Astrocyte of the cerebellum (primary cell): ENCODE data around the gene CIT.

Source experiments
- DNase-seq: peaks from one replicate; pipeline ENCODE4 v3.0.0-alpha.2; 2011; ENCODE audit warnings: low read depth
- H3K4me3 ChIP-seq: 2 replicates; pipeline ENCODE4 v1.5.1; 2011; ENCODE audit warnings: mild to moderate bottlenecking, low read depth, low read length, moderate library complexity
- in situ Hi-C: cut with HindIII; loops from 2 replicates; pipeline ENCODE4 v1.10.0; 2017; ENCODE audit warnings: low sequenced_read_pairs
- TF ChIP-seq, protein P1 (sequence below): IDR thresholded peaks from 2 replicates; pipeline ENCODE4 v1.5.1; 2012; ENCODE audit warnings: low read length, low read depth, moderate library complexity, mild to moderate bottlenecking; ENCODE audit errors: missing control alignments

Gene CIT

DNA sequence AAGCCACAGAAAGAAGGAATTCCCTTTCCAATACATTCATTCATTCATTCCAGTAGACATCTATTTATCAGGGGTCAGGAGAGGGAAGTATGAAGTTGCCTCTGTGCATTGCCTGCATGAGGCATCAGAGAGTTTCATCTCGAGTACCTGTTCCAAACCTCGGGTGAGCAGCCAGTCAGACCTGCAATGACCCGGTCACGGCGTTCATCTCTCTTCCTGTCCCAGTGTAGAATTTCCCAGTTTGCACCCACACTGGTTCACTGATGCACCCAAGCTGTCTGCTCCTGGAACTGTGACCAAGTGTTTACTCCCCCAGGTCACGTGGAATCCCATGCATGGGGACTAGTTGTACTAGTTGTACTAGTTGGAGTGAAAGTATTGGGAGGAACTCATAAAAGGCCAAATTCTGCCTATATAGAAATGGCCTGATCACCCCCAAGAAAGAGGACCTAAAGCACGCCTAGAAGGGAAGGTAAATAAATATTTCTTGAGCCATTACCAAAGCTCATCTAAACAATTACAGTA, 231.5 kb downstream of the CIT start:
- H3K4me3 ChIP-seq, result no peak overlapping the region
- in situ Hi-C loops, result no loop called here
- DNase-seq, result no peak
- TF ChIP-seq, protein P1, sequence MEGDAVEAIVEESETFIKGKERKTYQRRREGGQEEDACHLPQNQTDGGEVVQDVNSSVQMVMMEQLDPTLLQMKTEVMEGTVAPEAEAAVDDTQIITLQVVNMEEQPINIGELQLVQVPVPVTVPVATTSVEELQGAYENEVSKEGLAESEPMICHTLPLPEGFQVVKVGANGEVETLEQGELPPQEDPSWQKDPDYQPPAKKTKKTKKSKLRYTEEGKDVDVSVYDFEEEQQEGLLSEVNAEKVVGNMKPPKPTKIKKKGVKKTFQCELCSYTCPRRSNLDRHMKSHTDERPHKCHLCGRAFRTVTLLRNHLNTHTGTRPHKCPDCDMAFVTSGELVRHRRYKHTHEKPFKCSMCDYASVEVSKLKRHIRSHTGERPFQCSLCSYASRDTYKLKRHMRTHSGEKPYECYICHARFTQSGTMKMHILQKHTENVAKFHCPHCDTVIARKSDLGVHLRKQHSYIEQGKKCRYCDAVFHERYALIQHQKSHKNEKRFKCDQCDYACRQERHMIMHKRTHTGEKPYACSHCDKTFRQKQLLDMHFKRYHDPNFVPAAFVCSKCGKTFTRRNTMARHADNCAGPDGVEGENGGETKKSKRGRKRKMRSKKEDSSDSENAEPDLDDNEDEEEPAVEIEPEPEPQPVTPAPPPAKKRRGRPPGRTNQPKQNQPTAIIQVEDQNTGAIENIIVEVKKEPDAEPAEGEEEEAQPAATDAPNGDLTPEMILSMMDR, result no peak

DNA sequence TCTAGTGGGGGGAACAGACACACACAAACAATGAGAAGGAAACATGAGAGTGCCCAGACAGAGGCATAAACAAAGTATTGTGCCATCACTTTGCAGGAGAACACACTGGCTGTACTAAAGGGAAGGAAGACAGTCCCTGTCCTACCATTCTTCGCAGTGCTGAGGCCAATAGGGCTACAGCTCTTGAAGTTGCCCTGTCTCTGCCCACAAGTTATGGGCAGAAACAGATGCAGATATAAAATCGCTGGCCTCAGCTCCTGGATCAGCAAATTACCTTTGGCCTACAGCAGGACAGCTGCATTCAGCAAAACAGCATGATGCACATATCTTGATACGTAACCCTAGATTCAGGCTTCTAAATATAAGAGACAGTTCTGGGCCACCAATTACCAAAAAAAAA, 232.2 kb downstream of the CIT start:
- TF ChIP-seq, protein P1, result no peak
- H3K4me3 ChIP-seq, result no peak overlapping the region
- in situ Hi-C loops, result no loop called here
- no peak for DNase-seq

DNA sequence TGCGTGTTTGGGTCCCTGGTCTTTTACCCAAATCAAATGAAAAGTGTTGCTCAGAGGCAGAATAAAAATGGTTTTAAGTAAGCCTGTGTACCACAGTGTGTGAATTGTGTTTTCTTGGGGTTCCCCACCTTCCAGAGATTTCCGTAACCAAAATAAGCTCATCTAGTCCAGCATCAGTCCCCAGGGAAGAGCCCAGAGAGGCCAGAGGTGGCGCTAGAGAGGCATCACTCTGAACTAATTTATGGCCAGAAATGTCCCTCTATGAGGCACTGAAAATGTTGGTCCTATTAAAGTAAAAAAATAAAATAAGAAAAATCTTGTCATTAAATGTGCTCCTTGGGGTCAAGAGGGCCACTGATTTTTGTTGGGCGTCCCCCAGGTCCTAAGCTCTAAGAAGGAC, 234.1 kb downstream of the CIT start:
- no peak for DNase-seq
- TF ChIP-seq, protein P1, result peak; percentile 13
- H3K4me3 ChIP-seq, result no peak overlapping the region
- in situ Hi-C loops, result no loop called here
